ENCODE results near the gene ATP10A.

ATP10A gene

DNA sequence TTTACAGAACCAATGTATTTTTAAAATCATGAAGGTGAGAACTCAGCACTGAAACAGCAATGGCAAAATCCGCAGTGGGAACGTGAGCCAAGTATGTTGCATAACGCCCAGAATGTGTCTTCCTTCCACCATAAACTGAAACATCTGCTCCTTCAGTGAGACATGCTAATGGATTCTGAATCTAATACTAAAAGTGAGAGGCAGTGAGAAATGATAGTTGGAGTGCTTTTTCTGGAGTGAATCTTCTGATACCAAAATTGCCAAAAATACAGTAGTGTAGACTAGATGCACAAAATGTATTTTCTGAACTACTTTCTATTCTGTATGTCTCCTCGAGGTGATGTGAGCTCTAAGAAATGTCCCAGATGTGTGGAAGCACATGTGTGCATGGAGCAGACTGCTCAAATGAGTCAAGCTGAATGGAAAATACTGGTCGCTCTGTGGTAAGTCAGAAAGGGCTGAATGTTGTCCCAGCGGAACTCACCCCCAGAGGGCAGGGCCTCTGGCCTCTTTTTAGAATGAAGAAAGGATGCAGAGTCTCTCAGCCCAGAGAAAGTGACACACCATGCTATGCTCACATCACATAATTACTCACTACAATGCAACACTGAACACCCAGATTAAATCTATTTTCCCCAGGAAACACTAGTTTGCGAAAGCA lies 73.0 kb downstream of the ATP10A start:
- ATAC-seq (peak; percentile 98), DNase-seq (peak; percentile 56)
- Mint-ChIP-seq H3K36me3 (ENCODE audit: low read depth) (peaks cover 8% of the 10 kb centered on the region), H3K4me1 (peaks cover 80% of the 10 kb centered on the region), H3K27ac (peak overlapping the region; percentile 83), H3K27me3 (no peaks in the 10 kb centered on the region), H3K4me3 (peak overlapping the region; percentile 28), H3K9me3 (no peaks in the 10 kb centered on the region)

- Mint-ChIP-seq H3K27ac (peak overlapping the region; percentile 83), H3K4me3 (no peak overlapping the region), H3K27me3 (no peaks in the 10 kb centered on the region), H3K9me3 (no peaks in the 10 kb centered on the region), H3K36me3 (ENCODE audit: low read depth) (peaks cover 8% of the 10 kb centered on the region), H3K4me1 (peaks cover 79% of the 10 kb centered on the region)
- no peak for DNase-seq
- no peak for ATAC-seq
These were observed 73.5 kb downstream of the ATP10A start for GRCh38 chr15:25789616-25789999.

DNA sequence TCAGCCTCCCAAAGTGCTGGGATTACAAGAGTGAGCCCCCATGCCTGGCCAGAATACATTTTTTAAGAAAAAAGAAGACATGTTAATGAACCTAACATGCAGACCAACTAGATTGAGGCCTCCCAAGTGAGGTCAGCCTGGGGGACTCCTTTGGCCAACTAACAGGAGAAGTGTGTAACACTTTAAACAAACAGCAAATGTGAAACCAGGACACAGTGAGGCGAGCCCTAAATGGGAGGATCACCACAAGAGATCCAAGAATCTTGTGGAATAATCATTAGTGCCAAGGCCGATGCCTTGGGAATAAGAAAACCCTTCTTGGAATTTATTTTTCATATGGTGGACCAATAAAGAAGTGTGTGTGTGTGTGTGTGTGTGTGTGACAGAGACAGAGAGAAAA lies 73.9 kb downstream of the ATP10A start:
- Mint-ChIP-seq H3K4me1 (peaks cover 81% of the 10 kb centered on the region), H3K4me3 (no peak overlapping the region)
- no peak for ATAC-seq

GRCh38 chr15:25787855-25788520 lies 75.1 kb downstream of the ATP10A start:
- Mint-ChIP-seq H3K27me3 (no peaks in the 10 kb centered on the region), H3K4me3 (no peak overlapping the region), H3K4me1 (peaks cover 84% of the 10 kb centered on the region), H3K36me3 (ENCODE audit: low read depth) (peaks cover 10% of the 10 kb centered on the region), H3K9me3 (no peaks in the 10 kb centered on the region), H3K27ac (peak overlapping the region; percentile 30)
- DNase-seq (no peak), ATAC-seq (no peak)

More for the DNA sequence above, 73.9 kb downstream of the ATP10A start:
- Mint-ChIP-seq H3K27me3 (no peaks in the 10 kb centered on the region), H3K36me3 (ENCODE audit: low read depth) (peaks cover 8% of the 10 kb centered on the region), H3K9me3 (no peaks in the 10 kb centered on the region), H3K27ac (peak overlapping the region; percentile 64)
- DNase-seq = no peak

GRCh38 chr15:25787381-25787780 lies 75.7 kb downstream of the ATP10A start:
- H3K4me1 Mint-ChIP-seq = peaks cover 79% of the 10 kb centered on the region
- no peaks in the 10 kb centered on the region for H3K9me3 Mint-ChIP-seq
- H3K27ac Mint-ChIP-seq = peak overlapping the region; percentile 19
- H3K4me3 Mint-ChIP-seq = no peak overlapping the region
- DNase-seq (no peak), ATAC-seq (no peak)
- no peaks in the 10 kb centered on the region for H3K27me3 Mint-ChIP-seq
- H3K36me3 Mint-ChIP-seq (ENCODE audit: low read depth) = peaks cover 10% of the 10 kb centered on the region

DNA sequence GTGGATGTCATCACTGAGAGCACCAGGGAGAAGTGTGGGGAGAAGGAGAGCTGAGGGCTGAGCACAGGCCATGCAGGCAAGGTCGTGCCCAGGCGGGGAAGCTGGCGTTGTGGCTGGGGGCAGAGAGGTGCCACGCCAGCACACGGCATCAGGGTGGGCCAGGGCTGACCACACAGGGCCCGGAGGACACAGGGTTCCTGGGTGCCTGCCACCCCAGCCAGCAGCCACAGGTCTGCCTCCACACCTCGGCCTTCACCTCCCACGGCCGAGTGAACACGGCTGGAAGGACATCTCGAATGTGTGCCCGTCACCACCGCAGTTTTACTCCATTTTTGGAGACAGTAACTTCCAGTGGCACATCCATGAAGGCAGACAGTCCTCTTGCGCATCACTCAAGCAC lies 77.1 kb downstream of the ATP10A start:
- Mint-ChIP-seq H3K36me3 (ENCODE audit: low read depth) (peaks cover 13% of the 10 kb centered on the region), H3K4me1 (peaks cover 67% of the 10 kb centered on the region), H3K27ac (no peak overlapping the region), H3K4me3 (no peak overlapping the region), H3K27me3 (no peaks in the 10 kb centered on the region), H3K9me3 (no peaks in the 10 kb centered on the region)
- ATAC-seq (no peak), DNase-seq (no peak)

DNA sequence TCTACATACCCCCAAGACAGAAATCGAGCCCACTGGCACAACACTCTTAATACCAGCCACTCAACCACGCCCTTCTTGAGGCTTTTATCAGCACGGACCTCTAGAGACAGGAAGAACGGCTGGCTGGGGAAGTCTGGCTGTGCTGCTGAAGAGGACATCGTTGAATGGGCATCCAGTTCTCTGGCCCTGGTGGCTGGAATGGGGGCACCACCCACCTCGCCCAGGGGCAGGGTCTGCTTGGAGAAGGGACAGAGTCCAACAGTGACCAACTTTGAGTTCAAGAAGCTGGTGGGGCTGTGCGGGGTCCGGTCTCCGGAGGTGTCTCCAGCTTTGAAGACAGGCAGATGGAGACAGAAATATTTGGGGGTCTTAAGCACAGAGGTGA lies 77.5 kb downstream of the ATP10A start:
- no peak for ATAC-seq
- H3K4me3 Mint-ChIP-seq = no peak overlapping the region
- H3K27me3 Mint-ChIP-seq = no peaks in the 10 kb centered on the region
- H3K4me1 Mint-ChIP-seq = peaks cover 63% of the 10 kb centered on the region
- H3K9me3 Mint-ChIP-seq = no peaks in the 10 kb centered on the region
- H3K27ac Mint-ChIP-seq = no peak overlapping the region
- DNase-seq = no peak
- peaks cover 13% of the 10 kb centered on the region for H3K36me3 Mint-ChIP-seq (ENCODE audit: low read depth)

DNA sequence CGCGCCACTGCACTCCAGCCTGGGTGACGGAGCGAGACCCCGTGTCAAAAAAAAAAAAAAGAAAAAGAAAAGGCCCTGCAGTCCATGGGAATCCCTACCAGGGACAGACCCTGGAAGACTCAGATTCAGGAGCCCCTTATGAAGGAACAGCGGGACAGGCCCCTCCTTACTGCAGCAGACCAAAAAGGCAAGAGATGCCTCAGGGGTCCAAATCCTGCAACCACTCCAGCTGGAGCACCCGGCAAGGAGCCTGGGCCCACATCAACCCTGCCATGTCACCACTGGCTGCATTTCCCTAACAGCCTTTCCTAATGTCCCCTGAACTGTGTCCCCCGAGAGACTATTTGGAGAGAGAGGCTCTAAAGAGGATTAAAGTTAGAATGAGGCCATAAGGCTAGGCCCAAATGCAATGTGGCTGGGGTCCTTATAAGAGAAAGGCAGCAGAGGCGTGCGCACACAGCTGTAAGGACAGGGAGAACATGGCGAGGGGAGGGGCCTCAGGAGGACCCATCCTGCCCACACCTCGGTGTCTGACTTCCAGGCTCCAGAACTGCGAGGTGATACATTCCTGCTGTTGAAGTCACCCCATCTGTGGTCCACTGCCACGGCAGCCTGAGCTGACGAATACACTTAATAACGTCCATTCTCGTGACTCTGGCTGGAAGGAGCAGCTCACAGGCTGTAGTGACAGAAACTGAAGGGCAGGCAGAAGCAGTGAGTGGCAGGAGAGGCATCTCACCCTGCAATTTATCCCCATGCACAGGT lies 78.1 kb downstream of the ATP10A start:
- H3K27ac Mint-ChIP-seq = no peak overlapping the region
- no peak overlapping the region for H3K4me3 Mint-ChIP-seq
- H3K4me1 Mint-ChIP-seq = peaks cover 57% of the 10 kb centered on the region
- peaks cover 12% of the 10 kb centered on the region for H3K36me3 Mint-ChIP-seq (ENCODE audit: low read depth)
- DNase-seq = no peak
- ATAC-seq = no peak
- H3K9me3 Mint-ChIP-seq = no peaks in the 10 kb centered on the region
- no peaks in the 10 kb centered on the region for H3K27me3 Mint-ChIP-seq

- Mint-ChIP-seq H3K4me3 (no peak overlapping the region), H3K4me1 (peaks cover 54% of the 10 kb centered on the region), H3K27me3 (no peaks in the 10 kb centered on the region), H3K27ac (peak overlapping the region; percentile 76), H3K36me3 (ENCODE audit: low read depth) (peaks cover 10% of the 10 kb centered on the region), H3K9me3 (no peaks in the 10 kb centered on the region)
- ATAC-seq (peak; percentile 61), DNase-seq (peak; percentile 54)
These were observed 79.3 kb downstream of the ATP10A start for GRCh38 chr15:25783607-25784540.

- Mint-ChIP-seq H3K4me3 (no peak overlapping the region), H3K27me3 (no peaks in the 10 kb centered on the region), H3K9me3 (no peaks in the 10 kb centered on the region), H3K36me3 (ENCODE audit: low read depth) (peaks cover 15% of the 10 kb centered on the region), H3K4me1 (peaks cover 54% of the 10 kb centered on the region), H3K27ac (peak overlapping the region; percentile 76)
- DNase-seq (no peak), ATAC-seq (no peak)
These were observed 80.0 kb downstream of the ATP10A start for GRCh38 chr15:25783134-25783533.

- no peak for ATAC-seq
- no peaks in the 10 kb centered on the region for H3K27me3 Mint-ChIP-seq
- H3K27ac Mint-ChIP-seq = no peak overlapping the region
- H3K4me1 Mint-ChIP-seq = peaks cover 45% of the 10 kb centered on the region
- no peak for DNase-seq
- H3K4me3 Mint-ChIP-seq = no peak overlapping the region
- no peaks in the 10 kb centered on the region for H3K9me3 Mint-ChIP-seq
- peaks cover 19% of the 10 kb centered on the region for H3K36me3 Mint-ChIP-seq (ENCODE audit: low read depth)
These were observed 82.5 kb downstream of the ATP10A start for GRCh38 chr15:25780479-25781255.

- H3K4me1 Mint-ChIP-seq = peaks cover 33% of the 10 kb centered on the region
- no peak for ATAC-seq
- no peak for DNase-seq
- peaks cover 22% of the 10 kb centered on the region for H3K36me3 Mint-ChIP-seq (ENCODE audit: low read depth)
- no peaks in the 10 kb centered on the region for H3K27me3 Mint-ChIP-seq
- no peaks in the 10 kb centered on the region for H3K9me3 Mint-ChIP-seq
- no peak overlapping the region for H3K4me3 Mint-ChIP-seq
- peak overlapping the region; percentile 39 for H3K27ac Mint-ChIP-seq
These were observed 85.0 kb downstream of the ATP10A start for GRCh38 chr15:25778161-25778560.

GRCh38 chr15:25777037-25777436 lies 86.1 kb downstream of the ATP10A start:
- Mint-ChIP-seq H3K9me3 (no peaks in the 10 kb centered on the region), H3K27me3 (no peaks in the 10 kb centered on the region), H3K4me3 (no peak overlapping the region), H3K27ac (no peak overlapping the region), H3K36me3 (ENCODE audit: low read depth) (peaks cover 25% of the 10 kb centered on the region), H3K4me1 (peaks cover 39% of the 10 kb centered on the region)
- DNase-seq (no peak), ATAC-seq (no peak)
